SKM-1 treated with dmso at 0.1 percent for 144 hours (cell line): ENCODE measurements around the gene WWOX.

Source experiments
- DNase-seq: peaks from one replicate; lab custom pipeline; 2025; ENCODE audit not compliant: unreplicated experiment; lab: John Stamatoyannopoulos, UW

The WWOX gene

DNA sequence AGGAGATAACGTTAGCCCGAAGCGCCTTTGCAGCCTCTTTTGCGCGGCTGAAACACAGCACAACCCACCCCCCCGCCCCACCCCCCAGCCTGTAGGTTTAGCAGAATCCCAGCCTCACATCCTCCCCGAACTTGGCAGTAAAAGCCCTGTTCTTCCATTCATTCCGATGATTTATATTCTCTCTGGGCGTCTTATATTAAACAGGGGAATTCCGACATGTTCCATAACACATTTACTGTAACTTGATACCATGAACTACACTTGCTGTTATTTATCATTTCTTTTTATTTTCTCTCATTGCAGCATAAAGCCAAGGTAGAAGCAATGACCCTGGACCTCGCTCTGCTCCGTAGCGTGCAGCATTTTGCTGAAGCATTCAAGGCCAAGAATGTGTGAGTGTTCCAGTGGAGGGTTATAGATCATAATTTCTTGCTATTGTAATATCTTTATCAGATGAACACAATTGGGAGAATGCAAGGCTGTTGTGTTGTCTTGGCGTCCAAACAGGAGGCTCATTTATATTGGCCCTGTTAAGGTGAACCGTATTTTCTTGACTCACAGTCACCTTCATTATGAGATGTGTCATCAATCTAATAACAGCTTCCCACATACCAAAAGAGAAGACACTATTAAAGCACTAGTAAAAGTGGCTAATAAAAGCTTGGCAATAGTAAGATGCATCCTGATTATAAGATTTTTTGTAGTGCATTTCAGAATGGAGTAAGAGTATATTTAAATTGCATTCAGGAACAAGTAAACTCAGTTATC, 287.3 kb downstream of the WWOX start:
- DNase-seq: no peak

DNA sequence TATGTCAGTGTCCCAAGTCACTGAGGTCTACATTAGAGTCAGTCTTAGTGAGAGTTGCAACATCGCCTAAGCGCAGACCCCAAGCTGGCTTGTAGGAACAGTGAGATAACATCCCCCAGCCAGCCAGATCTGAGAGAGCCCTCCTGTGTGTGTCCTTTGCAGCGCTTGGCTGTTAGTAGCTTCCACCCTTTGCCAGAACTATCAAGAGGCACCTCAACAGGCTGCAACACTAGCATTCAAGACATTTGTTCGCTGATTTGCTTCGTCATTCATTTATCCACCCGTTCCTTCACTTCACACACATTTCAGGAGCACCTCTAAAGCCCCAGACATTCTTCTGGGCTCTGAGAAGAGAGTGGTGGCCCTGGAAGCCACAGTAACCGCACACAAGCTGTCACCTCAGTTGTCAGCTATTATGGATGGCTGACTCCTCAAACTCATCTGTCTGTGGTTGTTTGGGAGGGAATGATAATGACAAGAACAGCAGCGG, 289.6 kb downstream of the WWOX start:
- DNase-seq: no peak

DNA sequence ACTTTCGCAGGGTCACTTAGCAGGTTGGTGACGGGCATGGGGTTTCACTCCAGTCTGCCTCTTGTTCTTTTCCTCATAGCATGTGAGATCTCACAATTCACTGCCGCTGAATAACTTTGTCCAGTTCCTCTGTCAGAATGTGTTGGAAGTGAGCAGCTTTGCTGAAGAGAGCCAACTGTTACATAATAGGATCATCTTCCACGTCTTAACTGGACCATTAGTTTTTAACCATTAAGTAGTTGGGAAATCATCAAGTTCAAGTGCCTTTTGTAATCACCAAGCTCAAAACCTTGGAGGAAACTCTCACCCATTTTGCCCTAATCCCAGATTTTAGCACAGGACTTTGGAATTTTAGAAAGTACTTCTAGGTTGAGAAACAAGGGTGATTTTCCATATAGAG, 290.6 kb downstream of the WWOX start:
- no peak for DNase-seq

DNA sequence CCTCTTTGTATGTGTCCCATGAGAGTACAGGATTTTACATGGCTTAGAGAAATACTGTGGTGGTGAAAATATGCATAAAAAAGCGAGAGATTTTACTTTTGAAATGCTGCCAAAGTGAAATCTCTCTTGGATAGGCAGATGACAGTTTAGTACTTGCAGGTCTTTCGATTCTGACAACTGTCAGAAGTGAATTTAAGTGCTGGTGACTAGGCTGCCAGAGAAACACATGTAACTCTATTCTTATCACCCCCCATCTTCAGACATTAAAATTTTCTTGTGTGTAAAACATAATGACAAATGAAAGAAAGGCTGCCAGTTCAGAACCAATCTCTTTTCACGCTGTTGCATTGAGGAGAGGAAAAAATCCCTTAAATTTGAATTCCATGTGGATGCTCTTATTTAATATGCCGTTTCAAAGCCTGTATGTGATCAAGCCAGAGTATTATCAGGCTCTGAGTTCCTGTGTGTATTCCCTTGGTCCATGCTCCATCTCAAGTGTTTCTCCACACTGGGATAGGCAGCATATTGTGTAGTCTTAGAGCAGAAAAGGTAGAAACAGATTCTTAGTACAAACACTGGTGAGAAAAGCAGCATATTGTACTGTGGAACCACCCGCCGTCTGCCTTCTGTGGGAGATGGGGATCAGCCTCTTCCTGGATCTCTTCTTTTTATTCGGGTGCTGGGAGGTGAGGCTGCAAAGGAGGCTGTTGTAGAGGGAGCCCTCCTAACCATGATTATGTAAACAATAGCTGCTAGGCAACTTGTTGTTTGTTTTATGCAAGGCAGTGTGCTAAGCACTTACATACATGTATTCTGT, 291.3 kb downstream of the WWOX start:
- DNase-seq: no peak

DNA sequence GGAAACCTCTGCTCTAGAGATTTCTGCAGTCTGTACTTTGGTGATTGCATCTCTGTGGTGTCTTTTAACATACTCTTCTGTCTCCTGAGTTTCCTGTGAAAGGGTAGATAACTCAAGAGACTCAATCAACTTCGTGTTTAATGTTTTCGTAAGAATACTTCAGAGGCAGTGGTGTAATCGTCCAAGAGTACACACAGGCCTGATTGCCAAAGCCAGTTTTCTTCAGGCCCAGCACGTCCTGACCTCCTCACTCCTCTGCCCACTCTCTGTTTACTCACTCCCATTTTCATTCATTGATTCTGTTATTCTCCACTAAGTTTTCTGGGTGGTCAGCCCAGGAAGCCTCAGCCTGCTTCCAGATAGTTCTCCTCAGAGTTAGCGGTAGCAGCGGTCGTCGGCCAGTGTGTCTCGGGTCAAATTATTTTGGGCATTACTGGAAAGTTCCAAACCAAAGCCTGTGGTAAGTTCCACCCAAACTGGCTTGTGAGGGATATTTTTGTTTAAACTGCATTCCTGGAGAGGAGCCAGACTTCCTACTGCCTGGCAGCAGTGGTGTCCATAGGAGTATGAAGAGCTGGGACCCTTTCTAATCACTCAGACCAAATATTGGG, 293.2 kb downstream of the WWOX start:
- no peak for DNase-seq

DNA sequence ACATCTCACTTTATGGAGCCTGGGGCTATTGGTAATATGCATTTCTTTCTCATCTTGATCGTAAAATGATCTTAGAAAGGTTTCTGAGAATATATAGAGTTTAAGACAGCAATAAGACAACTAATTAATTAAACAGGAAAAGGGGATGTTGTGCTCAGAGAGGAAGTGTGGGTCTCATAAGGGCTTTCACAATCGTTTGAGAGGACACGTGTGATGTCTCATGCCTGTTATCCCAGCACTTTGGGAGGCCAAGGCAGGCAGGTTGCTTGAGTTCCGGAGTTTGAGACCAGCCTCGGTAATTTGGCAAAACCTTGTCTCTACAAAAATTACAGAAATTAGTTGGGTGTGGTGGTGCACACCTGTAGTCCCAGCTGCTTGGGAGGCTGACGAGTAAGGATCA, 295.6 kb downstream of the WWOX start:
- DNase-seq: no peak

DNA sequence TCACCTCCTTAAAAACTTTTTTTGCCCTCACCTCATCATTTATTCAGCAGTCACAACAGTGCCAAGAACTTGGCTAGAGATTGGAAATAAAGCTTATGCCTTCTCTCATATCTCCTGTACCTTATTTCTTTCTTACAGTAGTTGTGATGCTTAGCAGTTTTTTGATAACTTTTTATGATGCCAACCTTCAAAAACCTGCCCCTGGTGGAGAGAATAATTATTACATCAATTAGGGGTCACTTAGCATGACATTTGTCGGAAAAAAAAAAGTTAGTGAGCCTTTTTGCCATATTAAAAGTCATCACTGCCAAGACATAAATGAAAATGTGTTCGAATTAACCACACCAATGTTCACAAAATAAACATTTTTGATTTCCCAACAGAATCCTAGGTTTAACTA, 296.6 kb downstream of the WWOX start:
- peak; percentile 1 for DNase-seq

DNA sequence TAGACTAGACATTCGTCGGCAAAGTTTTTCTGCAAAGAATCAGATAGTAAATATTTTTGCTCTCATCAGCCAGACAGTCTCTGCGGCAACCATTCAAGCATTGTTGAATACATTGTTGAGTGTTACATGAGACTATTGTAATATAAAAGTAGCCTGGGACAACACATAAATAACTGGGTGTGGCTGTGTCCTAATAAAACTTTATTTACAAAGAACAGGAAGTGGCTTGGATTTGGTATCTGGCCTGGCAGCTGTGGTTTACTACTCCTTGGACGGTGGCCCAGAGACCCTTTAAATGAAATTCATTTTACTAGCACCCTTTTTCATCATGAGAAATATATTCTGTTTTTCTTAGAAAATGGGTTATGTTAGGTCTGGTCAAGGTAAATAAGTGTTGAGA, 297.2 kb downstream of the WWOX start:
- DNase-seq: no peak

DNA sequence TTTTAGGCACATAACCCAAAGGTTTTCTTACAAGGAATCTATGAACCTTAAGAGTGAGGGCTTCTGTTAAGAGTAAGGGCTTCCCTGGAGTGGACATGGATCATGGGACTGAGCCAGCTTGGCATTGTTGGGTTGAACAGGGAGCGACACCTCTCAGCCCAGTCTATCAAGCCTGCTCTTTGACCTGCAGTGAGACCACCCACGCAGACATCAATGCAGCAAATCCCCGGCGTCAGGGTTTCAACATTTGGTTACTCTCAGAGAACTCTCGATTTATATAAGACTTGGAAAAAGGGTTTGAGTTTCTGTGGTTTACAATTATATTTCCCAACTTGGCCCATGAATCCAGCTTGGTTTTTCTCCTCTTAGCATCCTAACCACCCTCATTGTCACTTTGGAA, 299.9 kb downstream of the WWOX start:
- no peak for DNase-seq

DNA sequence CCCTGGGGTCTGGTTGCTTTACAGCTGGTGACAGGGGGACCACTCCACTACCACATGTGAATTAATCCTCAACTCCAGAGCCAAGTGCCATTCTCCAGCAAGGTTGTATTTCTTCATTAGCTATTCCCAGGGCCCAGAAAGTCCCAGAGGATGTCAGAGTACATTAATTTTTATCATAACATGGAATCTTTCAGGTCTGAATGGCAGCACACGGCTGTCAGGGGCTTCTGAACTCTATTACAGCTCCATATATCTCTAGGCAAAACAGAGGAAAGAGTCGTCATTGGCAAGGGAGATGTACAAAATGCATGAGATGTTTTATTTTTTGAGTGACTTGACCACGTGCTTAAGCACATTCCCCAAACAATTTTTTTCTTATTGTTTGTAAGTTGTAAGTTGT, 303.4 kb downstream of the WWOX start:
- no peak for DNase-seq

DNA sequence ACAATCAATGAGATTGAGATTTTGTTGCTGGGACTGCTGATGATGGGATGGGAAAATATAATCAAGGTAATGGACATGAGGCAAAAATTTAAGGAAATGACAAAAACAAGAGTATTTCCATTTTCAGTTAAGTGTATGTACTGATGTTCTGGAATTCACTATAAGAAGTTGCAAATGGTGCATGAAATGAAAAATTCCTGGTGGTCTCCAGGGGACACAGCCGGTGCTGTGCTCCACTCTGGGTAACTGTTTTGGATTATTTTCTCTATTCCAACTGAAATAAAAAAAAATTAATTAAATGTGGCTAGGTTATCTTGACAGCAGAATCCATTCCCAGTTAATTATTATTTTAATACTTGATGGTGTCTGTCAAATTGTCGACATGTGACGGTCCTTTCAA, 305.6 kb downstream of the WWOX start:
- no peak for DNase-seq

DNA sequence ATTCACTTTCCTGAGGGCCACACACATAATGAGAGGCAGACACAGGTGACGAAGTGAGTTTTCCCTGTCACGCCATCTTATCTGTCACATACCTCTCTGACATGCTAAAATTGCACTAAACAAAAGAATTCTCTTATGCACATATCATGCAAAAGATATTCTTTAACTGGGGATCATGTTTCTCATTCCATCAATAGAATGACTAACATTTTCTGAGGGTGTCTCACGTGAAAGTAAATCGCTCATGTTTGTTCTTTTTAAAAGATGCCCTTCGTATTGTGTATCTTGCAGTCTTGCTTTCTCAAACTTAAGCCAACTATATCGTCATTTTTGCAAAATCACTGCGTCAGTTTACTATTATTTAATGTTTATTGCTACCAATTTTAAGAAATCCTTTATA, 306.4 kb downstream of the WWOX start:
- DNase-seq: no peak

DNA sequence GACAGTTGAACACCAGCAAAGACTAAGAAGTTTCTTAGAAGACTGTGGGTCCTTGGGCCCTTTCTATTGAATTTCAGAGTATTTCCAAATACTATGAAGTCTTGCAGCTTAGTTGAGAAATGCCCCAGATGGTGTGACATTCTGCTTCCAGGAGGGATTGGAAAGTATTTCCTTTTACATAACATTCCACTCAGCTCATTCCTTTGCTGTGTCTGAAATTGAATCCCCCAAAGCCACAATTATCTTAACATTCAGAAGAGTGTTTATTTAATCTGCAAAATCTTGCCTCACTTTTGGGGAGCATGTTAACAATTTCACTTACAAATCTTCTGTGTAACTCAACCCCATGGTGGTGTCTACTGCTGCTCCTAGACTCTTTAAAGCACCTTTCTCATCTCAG, 307.7 kb downstream of the WWOX start:
- DNase-seq: no peak

DNA sequence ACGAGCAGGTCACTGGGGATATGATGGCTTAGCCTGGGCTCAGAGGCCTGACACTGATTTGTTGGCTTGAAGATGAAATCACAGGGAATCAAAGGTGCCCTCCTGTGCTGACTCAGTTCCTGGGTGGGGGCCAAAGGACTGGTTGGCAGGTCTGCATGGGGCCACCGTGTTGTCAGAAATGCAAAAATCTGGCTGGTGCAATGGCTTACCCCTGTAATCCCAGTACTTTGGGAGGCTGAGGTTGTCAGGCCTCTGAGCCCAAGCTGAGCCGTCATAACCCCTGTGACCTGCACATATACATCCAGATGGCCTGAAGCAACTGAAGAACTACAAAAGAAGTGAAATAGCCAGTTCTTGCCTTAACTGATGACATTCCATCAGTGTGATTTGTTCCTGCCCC, 314.2 kb downstream of the WWOX start:
- DNase-seq: no peak

DNA sequence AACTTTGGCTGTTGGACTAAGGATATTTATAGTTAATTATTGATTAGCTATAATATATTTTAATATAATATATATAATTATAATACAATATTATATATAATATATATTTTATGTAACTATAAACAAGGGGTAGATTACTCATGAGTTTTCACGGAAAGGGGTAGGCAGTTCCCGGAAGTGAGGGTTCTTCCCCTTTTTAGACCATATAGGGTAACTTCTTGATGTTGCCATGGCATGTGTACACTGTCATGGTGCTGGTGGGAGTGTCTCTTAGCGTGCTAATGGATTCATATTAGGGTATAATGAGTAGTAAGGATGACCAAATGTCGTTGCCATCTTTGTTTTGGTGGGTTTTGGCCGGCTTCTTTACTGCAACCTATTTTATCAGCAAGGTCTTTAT, 315.6 kb downstream of the WWOX start:
- no peak for DNase-seq

DNA sequence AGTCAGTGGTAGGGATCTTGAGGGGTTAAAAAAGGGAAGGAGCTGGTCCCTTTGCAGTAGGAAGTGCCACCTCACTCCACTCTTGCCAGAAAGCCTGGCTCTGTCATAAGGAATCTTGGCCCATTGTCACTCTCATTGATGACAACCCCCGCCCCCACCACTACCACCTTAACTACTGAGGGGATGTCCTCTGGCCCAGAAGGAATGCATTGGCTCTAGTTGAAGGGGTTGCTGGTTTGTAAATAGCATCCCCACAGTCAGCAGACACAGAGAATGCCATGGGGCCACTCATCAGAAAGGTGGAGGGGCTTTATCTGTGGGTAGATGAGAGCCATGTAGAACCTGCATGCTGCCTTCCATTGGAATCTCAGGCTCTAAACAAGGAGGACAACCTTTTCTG, 316.2 kb downstream of the WWOX start:
- DNase-seq: no peak

DNA sequence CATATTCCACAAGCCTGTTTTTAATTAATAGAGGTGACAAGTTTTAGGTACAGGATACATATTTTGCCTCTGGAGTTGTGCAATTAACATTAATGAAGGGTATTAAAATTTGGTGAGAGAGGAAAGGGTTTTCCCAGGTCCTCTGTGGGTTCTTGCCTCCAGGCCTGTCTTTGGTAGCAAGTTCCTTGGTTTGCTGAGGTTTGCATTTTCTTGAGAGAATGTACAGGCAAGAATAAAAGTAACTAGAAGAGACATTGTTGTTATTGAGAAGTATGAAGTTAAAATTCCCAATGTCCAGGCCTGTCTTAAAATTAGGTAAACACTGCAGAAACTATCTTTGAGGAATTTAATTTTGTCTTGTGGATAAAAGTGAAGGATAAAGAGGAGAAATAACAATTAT, 316.9 kb downstream of the WWOX start:
- DNase-seq: no peak

DNA sequence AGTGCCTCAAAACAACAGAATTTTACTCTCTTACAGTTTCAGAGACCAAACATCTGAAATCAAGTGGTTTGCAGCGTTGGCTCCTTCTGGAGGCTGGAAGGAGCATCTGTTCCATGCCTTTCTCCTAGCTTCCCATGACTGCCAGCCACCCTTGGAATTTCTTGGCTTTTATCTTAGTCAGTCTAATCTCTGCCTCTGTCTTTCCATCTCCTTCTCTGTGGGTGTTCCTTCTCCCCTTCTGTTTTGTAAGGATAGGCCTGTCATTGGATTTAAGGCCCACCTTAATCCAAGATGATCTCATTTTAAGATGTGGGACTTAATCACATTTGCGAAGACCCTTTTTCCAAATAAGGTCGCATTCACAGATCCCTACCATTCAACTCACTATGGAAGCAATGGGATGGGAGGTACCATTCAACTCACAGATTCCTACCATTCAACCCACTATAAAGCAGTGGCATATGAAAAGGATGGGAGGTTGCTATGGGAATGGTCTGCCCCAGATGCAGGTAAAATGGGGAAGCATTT, 321.8 kb downstream of the WWOX start:
- no peak for DNase-seq

DNA sequence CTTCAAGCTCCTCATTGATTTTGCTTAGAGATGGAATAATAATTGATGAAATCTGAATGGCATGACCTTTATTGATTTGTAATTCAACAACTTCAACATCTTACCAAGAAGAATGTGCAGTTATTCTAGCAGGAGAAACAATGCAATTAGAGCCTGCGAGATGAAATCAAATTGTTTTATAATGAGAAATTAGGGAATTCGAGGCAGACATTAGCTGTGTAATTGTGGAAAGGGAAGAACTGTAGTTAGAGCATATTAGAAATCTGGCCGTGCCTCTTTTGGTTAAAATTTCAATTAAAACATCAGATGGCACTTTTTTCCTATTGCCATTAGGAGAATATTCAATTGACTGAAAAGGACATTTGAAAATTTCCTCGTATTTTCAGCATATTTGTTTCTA, 325.8 kb downstream of the WWOX start:
- DNase-seq: no peak

DNA sequence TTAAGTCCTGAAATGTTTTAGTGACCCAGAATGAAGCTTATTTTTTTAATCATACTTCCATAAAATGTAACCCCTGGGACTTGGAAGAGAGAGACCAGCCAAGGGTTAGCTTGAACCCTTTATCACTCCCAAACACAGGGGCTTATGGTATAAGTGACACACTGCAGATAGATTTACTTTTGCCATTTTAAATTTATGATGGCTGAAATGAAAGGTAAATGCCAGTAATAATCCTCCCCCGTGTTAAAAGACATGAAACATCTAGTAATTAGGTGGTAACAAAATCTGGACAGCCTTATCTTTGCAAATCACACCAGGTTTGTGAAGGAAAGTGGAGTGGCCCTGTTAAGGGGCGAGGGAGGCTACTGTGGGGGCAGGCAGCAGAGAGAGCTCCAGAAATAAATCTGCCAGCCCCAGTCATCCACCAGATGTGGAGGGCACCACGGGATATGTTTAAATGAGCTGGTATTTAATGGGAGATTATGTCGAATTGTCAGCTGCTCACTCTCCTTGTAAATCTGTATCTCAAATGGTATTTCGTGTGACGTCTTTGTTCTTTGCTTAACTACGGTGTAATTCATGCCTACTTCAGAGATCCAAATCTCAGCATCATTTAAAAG, 326.5 kb downstream of the WWOX start:
- DNase-seq: no peak

DNA sequence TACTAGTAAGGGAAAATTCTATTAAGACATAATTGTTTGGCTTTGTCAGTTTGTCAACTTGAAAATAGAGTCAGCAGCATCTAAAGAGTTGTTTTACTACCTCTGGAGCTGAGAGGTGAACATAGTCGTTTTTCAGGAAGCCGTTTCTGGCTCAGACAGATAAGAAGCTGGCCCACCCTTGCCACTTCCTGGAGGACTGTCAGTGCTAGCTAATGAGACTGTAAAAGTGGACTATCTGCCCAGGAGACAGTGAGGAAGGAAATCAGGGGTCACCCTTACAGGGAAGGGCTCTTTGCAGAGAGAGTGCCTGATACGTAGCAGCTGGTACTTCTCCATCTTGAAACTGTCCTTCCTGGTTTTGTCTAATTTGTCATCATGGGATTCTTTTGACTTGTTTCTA, 328.7 kb downstream of the WWOX start:
- DNase-seq: no peak
